AG10803 (cell line): ENCODE measurements around the gene EPB41L2.
"Not testable (repeated sequence)": the region's sequence is repeated elsewhere in the genome, so short reads cannot be mapped to it uniquely, and the experiment has no call there.

Source experiments
- DNase-seq: peaks from one replicate; pipeline ENCODE4 v3.0.0; 2010; ENCODE audit warnings: low read depth
- H3K4me3 ChIP-seq: 2 replicates; pipeline ENCODE4 v1.5.1; 2011; ENCODE audit warnings: mild to moderate bottlenecking, low read length, control low read depth
- TF ChIP-seq, protein P1 (sequence below): conservative IDR thresholded peaks from 2 replicates; pipeline ENCODE4 v1.5.1; 2011; ENCODE audit warnings: mild to moderate bottlenecking, low read length, control low read depth, inconsistent platforms

The EPB41L2 gene

DNA sequence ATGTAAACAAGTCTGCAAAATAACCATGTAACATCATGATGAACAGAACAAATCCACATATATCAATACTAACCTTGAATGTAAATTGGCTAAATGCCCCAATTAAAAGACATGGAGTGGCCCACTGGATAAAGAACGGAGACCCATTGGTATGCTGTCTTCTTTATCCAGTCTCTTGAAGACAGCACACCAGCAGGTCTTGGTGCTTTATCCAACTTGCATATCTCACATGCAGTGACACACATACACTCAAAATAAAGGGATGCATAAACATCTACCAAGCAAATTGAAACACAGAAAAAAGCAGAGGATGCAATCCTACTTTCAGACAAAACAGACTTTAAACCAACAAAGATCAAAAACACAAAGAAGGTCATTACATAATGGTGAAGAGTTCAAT, 30.3 kb upstream of the EPB41L2 start:
- H3K4me3 ChIP-seq = no peak overlapping the region
- TF ChIP-seq, protein P1, sequence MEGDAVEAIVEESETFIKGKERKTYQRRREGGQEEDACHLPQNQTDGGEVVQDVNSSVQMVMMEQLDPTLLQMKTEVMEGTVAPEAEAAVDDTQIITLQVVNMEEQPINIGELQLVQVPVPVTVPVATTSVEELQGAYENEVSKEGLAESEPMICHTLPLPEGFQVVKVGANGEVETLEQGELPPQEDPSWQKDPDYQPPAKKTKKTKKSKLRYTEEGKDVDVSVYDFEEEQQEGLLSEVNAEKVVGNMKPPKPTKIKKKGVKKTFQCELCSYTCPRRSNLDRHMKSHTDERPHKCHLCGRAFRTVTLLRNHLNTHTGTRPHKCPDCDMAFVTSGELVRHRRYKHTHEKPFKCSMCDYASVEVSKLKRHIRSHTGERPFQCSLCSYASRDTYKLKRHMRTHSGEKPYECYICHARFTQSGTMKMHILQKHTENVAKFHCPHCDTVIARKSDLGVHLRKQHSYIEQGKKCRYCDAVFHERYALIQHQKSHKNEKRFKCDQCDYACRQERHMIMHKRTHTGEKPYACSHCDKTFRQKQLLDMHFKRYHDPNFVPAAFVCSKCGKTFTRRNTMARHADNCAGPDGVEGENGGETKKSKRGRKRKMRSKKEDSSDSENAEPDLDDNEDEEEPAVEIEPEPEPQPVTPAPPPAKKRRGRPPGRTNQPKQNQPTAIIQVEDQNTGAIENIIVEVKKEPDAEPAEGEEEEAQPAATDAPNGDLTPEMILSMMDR = no peak
- DNase-seq = no peak

DNA sequence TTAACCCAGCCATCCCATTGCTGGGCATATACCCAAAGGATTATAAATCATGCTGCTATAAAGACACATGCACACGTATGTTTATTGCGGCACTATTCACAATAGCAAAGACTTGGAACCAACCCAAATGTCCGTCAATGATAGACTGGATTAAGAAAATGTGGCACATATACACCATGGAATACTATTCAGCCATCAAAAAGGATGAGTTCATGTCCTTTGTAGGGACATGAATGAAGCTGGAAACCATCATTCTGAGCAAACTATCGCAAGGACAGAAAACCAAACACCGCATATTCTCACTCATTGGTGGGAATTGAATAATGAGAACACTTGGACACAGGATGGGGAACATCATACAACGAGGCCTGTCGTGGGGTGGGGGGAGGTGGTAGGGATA, 28.9 kb upstream of the EPB41L2 start:
- not testable (repeated sequence) for DNase-seq, H3K4me3 ChIP-seq

DNA sequence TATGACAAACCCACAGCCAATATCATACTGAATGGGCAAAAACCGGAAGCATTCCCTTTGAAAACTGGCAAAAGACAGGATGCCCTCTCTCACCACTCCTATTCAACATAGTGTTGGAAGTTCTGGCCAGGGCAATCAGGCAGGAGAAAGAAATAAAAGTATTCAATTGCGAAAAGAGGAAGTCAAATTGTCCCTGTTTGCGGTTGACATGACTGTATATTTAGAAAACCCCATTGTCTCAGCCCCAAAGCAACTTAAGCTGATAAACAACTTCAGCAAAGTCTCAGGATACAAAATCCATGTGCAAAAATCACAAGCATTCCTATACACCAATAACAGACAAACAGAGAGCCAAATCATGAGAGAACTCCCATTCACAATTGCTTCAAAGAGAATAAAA, 27.3 kb upstream of the EPB41L2 start:
- DNase-seq, H3K4me3 ChIP-seq: not testable (repeated sequence)

DNA sequence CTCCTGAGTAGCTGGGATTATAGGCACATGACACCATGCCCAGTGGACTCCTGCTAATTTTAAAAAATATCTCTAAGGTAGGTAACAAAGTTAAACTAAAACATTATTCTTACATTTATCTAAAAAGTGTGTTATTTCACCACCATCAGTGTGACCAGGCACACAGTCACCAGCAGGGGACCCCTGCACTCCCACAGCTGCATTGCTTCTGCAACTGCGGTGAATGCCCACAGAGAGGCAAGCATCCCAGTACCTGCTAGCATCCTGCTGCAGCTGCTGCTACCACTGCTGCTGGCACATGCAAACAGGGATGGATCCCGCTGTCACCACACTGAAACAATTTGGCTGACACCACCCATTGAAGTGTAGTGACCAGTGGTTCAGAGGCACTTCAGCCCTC, 21.9 kb upstream of the EPB41L2 start:
- TF ChIP-seq, protein P1 = no peak

DNA sequence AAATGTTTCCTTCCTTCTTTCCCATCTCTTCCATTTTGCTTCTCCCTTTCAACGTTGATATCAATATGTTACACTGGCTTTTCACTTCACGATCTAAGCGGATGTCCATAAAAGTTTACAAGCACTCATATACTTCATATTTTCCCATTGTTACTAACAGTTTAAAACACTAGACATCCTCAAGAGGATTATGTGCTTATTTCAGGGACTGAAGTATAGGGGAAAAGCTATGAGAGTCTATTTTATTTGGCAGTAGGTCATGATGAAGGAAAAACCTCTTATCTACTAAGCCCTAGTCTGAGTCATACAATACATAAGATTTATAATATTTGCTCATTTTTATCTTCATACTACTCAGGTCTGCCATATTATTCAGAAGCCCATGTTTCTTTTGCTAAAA, 20.6 kb upstream of the EPB41L2 start:
- no peak overlapping the region for H3K4me3 ChIP-seq
- no peak for DNase-seq
- TF ChIP-seq, protein P1 = no peak

More for the DNA sequence above, 21.9 kb upstream of the EPB41L2 start:
- no peak for DNase-seq
- no peak overlapping the region for H3K4me3 ChIP-seq

DNA sequence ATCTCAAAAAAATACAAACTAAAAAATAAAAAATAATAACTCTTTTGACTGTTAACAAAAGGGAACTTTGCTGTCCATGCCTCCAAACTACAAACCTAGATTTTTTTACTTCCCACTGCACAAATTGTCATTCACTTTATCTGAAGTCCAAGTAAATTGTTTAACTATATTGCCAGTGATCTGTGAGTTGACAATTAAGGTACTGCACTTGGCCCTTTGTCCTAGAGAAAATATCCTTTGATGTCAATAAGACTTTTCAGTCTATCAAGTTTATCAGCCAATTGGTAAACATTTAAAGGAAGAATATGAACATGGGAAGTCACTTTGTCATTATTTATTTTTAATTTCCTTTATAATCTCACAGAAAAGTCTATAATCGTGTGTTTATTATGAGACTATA, 19.3 kb upstream of the EPB41L2 start:
- H3K4me3 ChIP-seq = no peak overlapping the region
- TF ChIP-seq, protein P1 = no peak

DNA sequence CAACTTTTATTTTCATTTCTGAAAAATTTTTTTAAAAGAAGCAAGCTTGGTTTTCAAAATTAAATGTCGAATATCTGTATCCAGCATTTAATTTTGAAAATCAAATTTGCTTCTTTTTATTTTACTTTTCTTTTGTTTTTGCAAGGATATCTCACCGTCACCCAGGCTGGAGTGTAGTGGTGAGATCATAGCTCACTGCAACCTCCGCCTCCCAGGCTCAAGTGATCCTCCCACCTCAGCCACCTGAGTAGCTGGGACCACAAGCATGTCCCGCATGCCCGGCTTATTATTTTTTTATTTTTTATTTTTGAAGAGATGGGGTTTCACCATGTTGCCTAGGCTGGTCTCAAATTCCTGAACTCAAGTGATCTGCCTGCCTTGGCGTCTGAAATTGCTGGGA, 17.0 kb upstream of the EPB41L2 start:
- no peak overlapping the region for H3K4me3 ChIP-seq
- TF ChIP-seq, protein P1 = no peak
- no peak for DNase-seq

More for the DNA sequence above, 19.3 kb upstream of the EPB41L2 start:
- no peak for DNase-seq

DNA sequence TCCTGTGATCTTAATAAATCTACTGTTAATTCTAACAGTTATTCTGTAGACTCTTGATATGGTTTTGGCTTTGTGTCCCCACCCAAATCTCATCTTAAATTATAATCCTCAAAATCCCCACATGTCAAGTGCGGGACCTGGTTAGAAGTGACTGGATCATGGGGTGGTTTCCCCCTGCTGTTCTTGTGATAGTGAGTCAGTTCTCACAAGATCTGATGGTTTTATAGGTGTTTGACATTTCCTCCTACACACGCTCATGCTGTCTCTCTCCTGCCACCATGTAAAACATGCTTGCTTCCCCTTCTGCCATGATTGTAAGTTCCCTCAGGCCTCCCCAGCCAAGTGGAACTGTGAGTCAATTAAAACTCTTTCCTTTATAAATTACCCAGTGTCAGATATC, 10.5 kb upstream of the EPB41L2 start:
- no peak for DNase-seq
- no peak overlapping the region for H3K4me3 ChIP-seq
- TF ChIP-seq, protein P1 = no peak
